ENCODE data around the gene LRRC15.

- TF ChIP-seq, protein P1, sequence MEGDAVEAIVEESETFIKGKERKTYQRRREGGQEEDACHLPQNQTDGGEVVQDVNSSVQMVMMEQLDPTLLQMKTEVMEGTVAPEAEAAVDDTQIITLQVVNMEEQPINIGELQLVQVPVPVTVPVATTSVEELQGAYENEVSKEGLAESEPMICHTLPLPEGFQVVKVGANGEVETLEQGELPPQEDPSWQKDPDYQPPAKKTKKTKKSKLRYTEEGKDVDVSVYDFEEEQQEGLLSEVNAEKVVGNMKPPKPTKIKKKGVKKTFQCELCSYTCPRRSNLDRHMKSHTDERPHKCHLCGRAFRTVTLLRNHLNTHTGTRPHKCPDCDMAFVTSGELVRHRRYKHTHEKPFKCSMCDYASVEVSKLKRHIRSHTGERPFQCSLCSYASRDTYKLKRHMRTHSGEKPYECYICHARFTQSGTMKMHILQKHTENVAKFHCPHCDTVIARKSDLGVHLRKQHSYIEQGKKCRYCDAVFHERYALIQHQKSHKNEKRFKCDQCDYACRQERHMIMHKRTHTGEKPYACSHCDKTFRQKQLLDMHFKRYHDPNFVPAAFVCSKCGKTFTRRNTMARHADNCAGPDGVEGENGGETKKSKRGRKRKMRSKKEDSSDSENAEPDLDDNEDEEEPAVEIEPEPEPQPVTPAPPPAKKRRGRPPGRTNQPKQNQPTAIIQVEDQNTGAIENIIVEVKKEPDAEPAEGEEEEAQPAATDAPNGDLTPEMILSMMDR (conservative IDR thresholded peaks at IDR 0.05 in 1 of 2, IDR thresholded peaks at IDR 0.05 in 1 of 2; ENCODE audit: extremely low read depth in 1 of 2, insufficient read depth in 1 of 2, low read depth in 1 of 2, low read length in 2 of 2), result no peak
- TF ChIP-seq EZH2 (IDR thresholded peaks at IDR 0.05; ENCODE audit: borderline replicate concordance, low read length), result no peak
These were observed 42.6 kb downstream of the LRRC15 start for GRCh38 chr3:194326968-194327217.
